ENCODE measurements around the gene CACNA1C.
"Not testable (repeated sequence)": the region's sequence is repeated elsewhere in the genome, so short reads cannot be mapped to it uniquely, and the experiment has no call there.

DNA sequence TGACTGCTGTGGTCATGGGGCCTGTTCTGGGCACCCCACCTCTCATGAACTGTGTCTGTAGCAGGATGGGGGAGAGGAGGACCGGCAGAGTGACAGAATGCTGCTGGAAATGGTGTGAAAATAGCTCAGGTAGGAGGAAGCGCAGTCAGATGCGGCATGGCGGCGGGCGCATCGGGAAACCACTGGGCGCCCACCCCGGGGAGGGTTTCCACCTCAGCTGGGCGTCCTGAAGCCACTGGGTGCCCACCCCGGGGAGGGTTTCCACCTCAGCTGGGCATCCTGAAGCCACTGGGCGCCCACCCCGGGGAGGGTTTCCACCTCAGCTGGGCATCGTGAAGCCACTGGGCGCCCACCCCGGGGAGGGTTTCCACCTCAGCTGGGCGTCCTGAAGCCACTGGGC is 52.6 kb downstream of the CACNA1C start:
- not testable (repeated sequence) for TF ChIP-seq POLR2AphosphoS5 (IDR thresholded peaks at IDR 0.05)
- TF ChIP-seq, protein P1, sequence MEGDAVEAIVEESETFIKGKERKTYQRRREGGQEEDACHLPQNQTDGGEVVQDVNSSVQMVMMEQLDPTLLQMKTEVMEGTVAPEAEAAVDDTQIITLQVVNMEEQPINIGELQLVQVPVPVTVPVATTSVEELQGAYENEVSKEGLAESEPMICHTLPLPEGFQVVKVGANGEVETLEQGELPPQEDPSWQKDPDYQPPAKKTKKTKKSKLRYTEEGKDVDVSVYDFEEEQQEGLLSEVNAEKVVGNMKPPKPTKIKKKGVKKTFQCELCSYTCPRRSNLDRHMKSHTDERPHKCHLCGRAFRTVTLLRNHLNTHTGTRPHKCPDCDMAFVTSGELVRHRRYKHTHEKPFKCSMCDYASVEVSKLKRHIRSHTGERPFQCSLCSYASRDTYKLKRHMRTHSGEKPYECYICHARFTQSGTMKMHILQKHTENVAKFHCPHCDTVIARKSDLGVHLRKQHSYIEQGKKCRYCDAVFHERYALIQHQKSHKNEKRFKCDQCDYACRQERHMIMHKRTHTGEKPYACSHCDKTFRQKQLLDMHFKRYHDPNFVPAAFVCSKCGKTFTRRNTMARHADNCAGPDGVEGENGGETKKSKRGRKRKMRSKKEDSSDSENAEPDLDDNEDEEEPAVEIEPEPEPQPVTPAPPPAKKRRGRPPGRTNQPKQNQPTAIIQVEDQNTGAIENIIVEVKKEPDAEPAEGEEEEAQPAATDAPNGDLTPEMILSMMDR (IDR thresholded peaks at IDR 0.05), result not testable (repeated sequence)
